ENCODE results near the gene MRGPRX4.
"Not testable (repeated sequence)": the region's sequence is repeated elsewhere in the genome, so short reads cannot be mapped to it uniquely, and the experiment has no call there.

The MRGPRX4 gene

GRCh38 chr11:18172666-18173065 is at the start of gene MRGPRX4:
TSS of gene MRGPRX4 (plus strand) at chr11:18172837. CDS start at chr11:18173257, 420 bp downstream.
- TF ChIP-seq EZH2phosphoT487 (IDR thresholded peaks at IDR 0.05; ENCODE audit: borderline replicate concordance) (no peak), CTCF (conservative IDR thresholded peaks at IDR 0.05; ENCODE audit: low read length) (no peak)
- H3K9ac ChIP-seq (ENCODE audit: low read depth, low read length, poor library complexity, severe bottlenecking): no peak within 1 kb of the TSS
- H3K4me1 ChIP-seq (ENCODE audit: insufficient read depth, low read length, poor library complexity, severe bottlenecking): no peaks in the 10 kb centered on the region
- no peaks in the 10 kb centered on the region for H3K9me3 ChIP-seq (ENCODE audit: insufficient read depth, low read depth, low read length)
- H3K4me3 ChIP-seq (ENCODE audit: low read length, poor library complexity, severe bottlenecking): no peak within 1 kb of the TSS
- H3K79me2 ChIP-seq (ENCODE audit: insufficient read depth, low read length): no peaks in the 10 kb centered on the region
- H2AFZ ChIP-seq (ENCODE audit: low read length): no peak within 1 kb of the TSS
- H3K36me3 ChIP-seq (ENCODE audit: insufficient read depth, low read length): no peaks in the 10 kb centered on the region
- no peaks in the 10 kb centered on the region for H3F3A ChIP-seq (ENCODE audit: low read depth)
- H4K20me1 ChIP-seq (ENCODE audit: insufficient read depth, low read length, poor library complexity, severe bottlenecking): no peaks in the 10 kb centered on the region
- H3K9me2 ChIP-seq (replicated peaks; ENCODE audit: low read depth, low read length): no peaks in the 10 kb centered on the region
- peaks cover 6% of the 10 kb centered on the region for H3K27me3 ChIP-seq (ENCODE audit: insufficient read depth, low read length, poor library complexity, severe bottlenecking)
- H3K4me2 ChIP-seq (ENCODE audit: low read depth, low read length, poor library complexity, severe bottlenecking): no peak within 1 kb of the TSS

GRCh38 chr11:18131115-18131514 is 41.5 kb upstream of the MRGPRX4 start:
- H2AFZ ChIP-seq (ENCODE audit: low read length); H3K4me3 ChIP-seq (ENCODE audit: low read length, poor library complexity, severe bottlenecking); H3K36me3 ChIP-seq (ENCODE audit: insufficient read depth, low read length); H3K79me2 ChIP-seq (ENCODE audit: insufficient read depth, low read length); H4K20me1 ChIP-seq (ENCODE audit: insufficient read depth, low read length, poor library complexity, severe bottlenecking); H3K9me3 ChIP-seq (ENCODE audit: insufficient read depth, low read depth, low read length); H3K9me2 ChIP-seq (replicated peaks; ENCODE audit: low read depth, low read length); H3F3A ChIP-seq (ENCODE audit: low read depth); H3K27me3 ChIP-seq (ENCODE audit: insufficient read depth, low read length, poor library complexity, severe bottlenecking); H3K9ac ChIP-seq (ENCODE audit: low read depth, low read length, poor library complexity, severe bottlenecking); H3K4me2 ChIP-seq (ENCODE audit: low read depth, low read length, poor library complexity, severe bottlenecking); H3K4me1 ChIP-seq (ENCODE audit: insufficient read depth, low read length, poor library complexity, severe bottlenecking): not testable (repeated sequence)

- no peaks in the 10 kb centered on the region for H3K79me2 ChIP-seq (ENCODE audit: insufficient read depth, low read length)
- no peak within 1 kb of the TSS for H3K4me2 ChIP-seq (ENCODE audit: low read depth, low read length, poor library complexity, severe bottlenecking)
- no peaks in the 10 kb centered on the region for H3K36me3 ChIP-seq (ENCODE audit: insufficient read depth, low read length)
- H3K4me3 ChIP-seq (ENCODE audit: low read length, poor library complexity, severe bottlenecking): no peak within 1 kb of the TSS
- no peaks in the 10 kb centered on the region for H3K27me3 ChIP-seq (ENCODE audit: insufficient read depth, low read length, poor library complexity, severe bottlenecking)
- H3K9me3 ChIP-seq (ENCODE audit: insufficient read depth, low read depth, low read length): no peaks in the 10 kb centered on the region
- H2AFZ ChIP-seq (ENCODE audit: low read length): no peak within 1 kb of the TSS
- TF ChIP-seq EZH2phosphoT487 (IDR thresholded peaks at IDR 0.05; ENCODE audit: borderline replicate concordance): no peak
- TF ChIP-seq CTCF (conservative IDR thresholded peaks at IDR 0.05; ENCODE audit: low read length): no peak
- no peaks in the 10 kb centered on the region for H3F3A ChIP-seq (ENCODE audit: low read depth)
- H4K20me1 ChIP-seq (ENCODE audit: insufficient read depth, low read length, poor library complexity, severe bottlenecking): no peaks in the 10 kb centered on the region
- no peaks in the 10 kb centered on the region for H3K9me2 ChIP-seq (replicated peaks; ENCODE audit: low read depth, low read length)
- no peak within 1 kb of the TSS for H3K9ac ChIP-seq (ENCODE audit: low read depth, low read length, poor library complexity, severe bottlenecking)
- no peaks in the 10 kb centered on the region for H3K4me1 ChIP-seq (ENCODE audit: insufficient read depth, low read length, poor library complexity, severe bottlenecking)
These were observed 40.3 kb upstream of the MRGPRX4 start, which contains the start of gene MRGPRX3 for GRCh38 chr11:18132341-18132740. TSS of gene MRGPRX3 (plus strand) at chr11:18132571. CDS start at chr11:18137203, 4,632 bp downstream.

- H2AFZ ChIP-seq (ENCODE audit: low read length): no peak overlapping the region
- H3K4me3 ChIP-seq (ENCODE audit: low read length, poor library complexity, severe bottlenecking): no peak overlapping the region
- no peaks in the 10 kb centered on the region for H3K27me3 ChIP-seq (ENCODE audit: insufficient read depth, low read length, poor library complexity, severe bottlenecking)
- no peaks in the 10 kb centered on the region for H3K4me1 ChIP-seq (ENCODE audit: insufficient read depth, low read length, poor library complexity, severe bottlenecking)
- TF ChIP-seq CTCF (conservative IDR thresholded peaks at IDR 0.05; ENCODE audit: low read length) (no peak), EZH2phosphoT487 (IDR thresholded peaks at IDR 0.05; ENCODE audit: borderline replicate concordance) (no peak)
- no peaks in the 10 kb centered on the region for H3K9me3 ChIP-seq (ENCODE audit: insufficient read depth, low read depth, low read length)
- no peak overlapping the region for H3K4me2 ChIP-seq (ENCODE audit: low read depth, low read length, poor library complexity, severe bottlenecking)
- H4K20me1 ChIP-seq (ENCODE audit: insufficient read depth, low read length, poor library complexity, severe bottlenecking): no peaks in the 10 kb centered on the region
- H3K79me2 ChIP-seq (ENCODE audit: insufficient read depth, low read length): no peaks in the 10 kb centered on the region
- H3F3A ChIP-seq (ENCODE audit: low read depth): no peaks in the 10 kb centered on the region
- H3K9ac ChIP-seq (ENCODE audit: low read depth, low read length, poor library complexity, severe bottlenecking): no peak overlapping the region
- no peaks in the 10 kb centered on the region for H3K9me2 ChIP-seq (replicated peaks; ENCODE audit: low read depth, low read length)
- no peaks in the 10 kb centered on the region for H3K36me3 ChIP-seq (ENCODE audit: insufficient read depth, low read length)
These were observed 37.3 kb upstream of the MRGPRX4 start for GRCh38 chr11:18135308-18135707.
